ENCODE results near the gene GSDME.

The GSDME gene

GRCh38 chr7:24777806-24778205 lies 20.5 kb upstream of the GSDME start:
- no peak overlapping the region for H3K27ac ChIP-seq
- DNase-seq (ENCODE audit: low read depth, low spot score) = no peak

DNA sequence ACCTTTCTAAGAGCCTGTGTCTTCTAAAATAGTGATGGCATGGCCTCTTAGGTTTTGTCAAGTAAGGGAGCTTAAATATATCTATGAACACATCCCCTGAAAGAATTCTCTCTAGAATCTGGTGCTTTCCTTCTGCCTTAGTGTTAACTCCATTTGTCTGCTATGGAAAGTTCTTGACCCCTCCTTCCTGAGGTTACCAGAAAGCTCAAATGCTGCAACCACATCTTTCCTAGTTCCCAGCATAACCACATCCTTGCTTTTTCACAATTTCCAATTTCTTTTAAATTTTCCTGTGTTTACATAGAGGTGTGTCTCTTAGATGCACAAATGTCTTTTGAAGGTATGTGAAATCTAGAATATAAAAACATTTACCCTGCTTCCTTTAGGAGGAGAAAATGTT lies 16.4 kb upstream of the GSDME start:
- no peak overlapping the region for H3K27ac ChIP-seq
- DNase-seq (ENCODE audit: low read depth, low spot score) = no peak

- DNase-seq (ENCODE audit: low read depth, low spot score) = no peak
- H3K27ac ChIP-seq = no peak overlapping the region
Measured at GRCh38 chr7:24769851-24770250, 12.6 kb upstream of the GSDME start.

- no peak for DNase-seq (ENCODE audit: low read depth, low spot score)
- H3K27ac ChIP-seq = no peak overlapping the region
Measured at GRCh38 chr7:24769014-24769830, 12.0 kb upstream of the GSDME start.

DNA sequence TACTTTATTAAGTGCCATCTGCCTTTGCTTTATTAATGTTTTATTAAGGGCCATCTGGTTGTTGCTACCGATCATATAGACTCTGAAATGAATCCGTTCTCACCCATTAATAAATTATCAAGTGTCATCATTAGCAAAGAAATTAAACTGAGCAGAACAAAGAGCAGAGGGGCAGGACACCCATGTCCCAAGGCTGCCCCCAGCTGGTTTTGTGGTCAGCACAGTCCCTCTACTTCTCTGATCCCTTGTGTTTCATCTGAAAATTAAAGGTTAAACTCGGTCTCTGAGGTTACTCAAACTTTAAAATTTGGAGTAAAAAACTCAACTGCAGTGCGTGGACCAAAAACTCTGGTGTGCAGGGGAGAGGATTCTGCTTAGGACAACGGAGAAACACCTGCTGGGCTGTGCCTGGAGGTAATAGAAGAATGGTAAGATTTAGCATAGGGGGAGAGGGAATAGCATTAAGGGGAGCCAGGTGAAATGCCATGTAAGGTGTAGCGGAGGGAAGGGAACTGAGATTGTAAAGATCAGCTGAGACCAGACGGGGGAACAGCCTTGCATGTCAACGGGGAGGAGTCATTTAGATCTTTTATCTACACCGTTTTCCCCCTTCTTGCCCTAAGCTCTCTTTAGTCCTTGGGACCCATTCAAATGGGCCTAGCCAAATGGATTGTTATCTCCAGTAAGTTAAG lies 10.8 kb upstream of the GSDME start:
- no peak for DNase-seq (ENCODE audit: low read depth, low spot score)
- no peak overlapping the region for H3K27ac ChIP-seq

- H3K27ac ChIP-seq = no peak overlapping the region
- DNase-seq (ENCODE audit: low read depth, low spot score) = no peak
Measured at GRCh38 chr7:24764972-24765744, 7.9 kb upstream of the GSDME start.

DNA sequence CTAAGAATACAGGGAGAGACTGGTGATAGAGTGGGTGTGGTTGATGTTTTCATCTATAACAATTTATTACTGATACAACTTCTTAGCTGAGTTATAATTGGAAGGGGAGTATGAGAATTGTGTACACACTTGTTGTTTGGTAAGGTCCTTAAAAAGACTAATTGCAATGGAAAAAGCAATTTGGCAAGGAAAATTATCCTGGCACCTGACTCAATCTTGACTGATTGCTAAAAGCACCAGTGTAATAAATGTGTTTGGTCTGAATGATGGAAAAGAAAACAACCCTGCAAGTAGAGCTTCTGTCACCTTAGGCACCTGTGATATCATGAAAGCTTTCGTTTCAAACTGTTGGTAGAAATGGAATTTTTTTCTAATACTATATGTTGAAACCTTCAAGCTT lies 6.7 kb upstream of the GSDME start:
- DNase-seq (ENCODE audit: low read depth, low spot score) = no peak

DNA sequence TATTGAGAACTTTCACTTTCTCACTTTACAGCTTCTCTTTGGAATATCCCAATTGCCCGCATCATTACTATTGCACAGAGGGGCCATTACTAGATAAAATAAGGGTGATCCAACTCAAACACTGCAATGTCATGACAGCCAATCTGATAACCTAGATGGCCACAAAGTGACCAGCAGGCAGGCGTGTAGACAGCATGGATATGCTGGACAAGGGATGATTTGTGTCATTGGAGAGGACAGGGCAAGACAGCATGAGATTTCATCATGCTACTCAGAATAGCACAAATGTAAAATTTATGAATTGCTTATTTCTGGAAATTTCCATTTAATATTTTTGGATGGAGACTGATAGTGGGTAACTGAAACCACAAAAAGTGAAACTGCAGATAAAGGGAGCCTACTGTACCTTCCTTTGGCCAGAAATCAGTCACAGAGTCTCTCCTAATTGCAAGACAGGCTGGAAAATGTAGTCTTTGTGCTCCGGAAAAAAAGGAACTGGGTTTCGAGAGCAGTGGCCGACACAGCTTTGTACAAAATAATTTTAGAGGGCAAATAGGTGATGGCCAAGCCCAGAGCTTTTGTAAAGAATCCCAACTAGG lies 6.1 kb upstream of the GSDME start:
- no peak for DNase-seq (ENCODE audit: low read depth, low spot score)
- no peak overlapping the region for H3K27ac ChIP-seq

More for the DNA sequence above, 6.7 kb upstream of the GSDME start:
- no peak overlapping the region for H3K27ac ChIP-seq

GRCh38 chr7:24762771-24763170 lies 5.5 kb upstream of the GSDME start:
- DNase-seq (ENCODE audit: low read depth, low spot score) = no peak
- H3K27ac ChIP-seq = no peak overlapping the region

- DNase-seq (ENCODE audit: low read depth, low spot score) = no peak
Measured at GRCh38 chr7:24760968-24761367, 3.7 kb upstream of the GSDME start.

DNA sequence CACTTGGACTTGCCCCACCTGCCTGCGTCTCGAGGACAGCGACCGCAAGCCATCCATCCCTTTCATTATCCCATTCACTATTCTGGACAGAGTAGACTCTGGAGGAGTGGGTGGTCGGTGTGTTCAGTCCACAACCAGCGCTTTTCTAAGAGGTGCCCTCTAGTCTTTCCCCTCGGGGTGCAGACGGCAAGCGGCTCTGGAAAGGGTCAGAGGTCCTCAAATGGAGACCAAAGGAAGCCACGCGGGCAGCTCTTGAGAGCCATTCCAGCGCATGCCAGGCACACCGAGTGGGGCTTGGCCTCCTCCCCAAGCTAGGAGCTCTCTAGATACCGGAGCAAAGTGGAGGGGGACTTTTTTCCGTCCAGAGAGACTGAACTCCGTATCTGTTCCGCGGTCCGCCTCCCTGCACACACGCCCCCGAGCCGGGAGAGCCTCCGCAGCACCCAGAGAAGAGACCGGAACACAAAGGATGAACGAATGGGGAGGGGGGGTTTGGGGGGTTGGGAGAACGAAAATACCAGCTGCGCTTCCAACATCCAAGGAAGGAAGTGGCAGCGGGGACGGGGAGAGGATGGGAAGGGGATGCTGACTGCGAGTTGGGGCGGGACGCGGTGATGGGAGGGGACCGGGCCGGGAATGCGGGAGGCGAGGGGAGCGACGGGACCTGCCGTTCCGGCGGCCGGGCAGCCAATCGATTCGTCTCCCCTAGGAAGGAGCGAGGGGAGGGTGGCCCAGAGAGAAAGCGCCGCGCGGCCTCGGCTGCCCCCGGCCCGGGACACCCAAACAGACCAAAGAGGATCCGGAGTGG lies 515 bp downstream of the GSDME start:
- H3K27ac ChIP-seq = peak overlapping the region; percentile 100
- DNase-seq (ENCODE audit: low read depth, low spot score) = no peak

More at GRCh38 chr7:24760968-24761367, 3.7 kb upstream of the GSDME start:
- no peak overlapping the region for H3K27ac ChIP-seq

DNA sequence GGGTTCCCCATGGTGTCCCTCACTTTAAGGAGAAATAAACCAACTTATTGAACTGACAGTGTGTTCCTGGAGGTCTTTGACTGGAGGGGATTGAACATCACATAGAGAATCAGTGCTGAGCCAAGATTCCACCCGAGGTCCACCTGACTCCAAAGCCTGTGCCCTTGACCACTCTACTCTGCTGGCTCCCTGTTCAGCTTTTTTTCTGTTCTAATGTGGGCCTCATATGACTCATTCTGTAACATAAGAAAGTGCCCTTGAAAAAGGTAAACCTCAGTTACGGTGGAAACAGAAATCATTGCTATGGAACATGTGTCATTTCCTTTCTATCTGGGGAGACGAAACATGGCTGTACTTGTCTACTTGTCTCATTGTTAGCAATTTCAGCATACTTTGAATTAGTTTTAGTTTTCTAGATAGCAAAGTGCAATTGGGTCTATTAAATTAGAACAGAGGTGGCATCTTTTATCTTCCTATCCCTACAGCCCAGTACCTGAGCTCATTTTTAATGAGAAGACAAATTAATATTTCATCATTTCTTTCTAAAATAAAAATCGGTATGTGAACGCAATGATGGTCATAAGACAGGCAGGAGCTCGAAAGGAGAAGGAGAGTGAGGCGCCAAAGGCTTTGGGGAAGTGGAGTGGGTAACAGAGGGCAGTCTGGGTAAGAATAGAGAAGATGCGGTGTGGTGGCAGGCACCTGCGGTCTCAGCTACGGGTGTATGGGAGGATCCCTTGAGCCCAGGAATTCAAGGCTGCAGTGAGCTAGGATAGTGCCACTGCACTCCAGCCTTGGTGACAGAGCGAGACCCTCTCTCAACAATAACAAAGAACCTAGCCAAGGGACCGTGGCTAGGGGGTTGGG lies 1.5 kb downstream of the GSDME start:
- H3K27ac ChIP-seq = peak overlapping the region; percentile 100
- DNase-seq (ENCODE audit: low read depth, low spot score) = peak; percentile 90

DNA sequence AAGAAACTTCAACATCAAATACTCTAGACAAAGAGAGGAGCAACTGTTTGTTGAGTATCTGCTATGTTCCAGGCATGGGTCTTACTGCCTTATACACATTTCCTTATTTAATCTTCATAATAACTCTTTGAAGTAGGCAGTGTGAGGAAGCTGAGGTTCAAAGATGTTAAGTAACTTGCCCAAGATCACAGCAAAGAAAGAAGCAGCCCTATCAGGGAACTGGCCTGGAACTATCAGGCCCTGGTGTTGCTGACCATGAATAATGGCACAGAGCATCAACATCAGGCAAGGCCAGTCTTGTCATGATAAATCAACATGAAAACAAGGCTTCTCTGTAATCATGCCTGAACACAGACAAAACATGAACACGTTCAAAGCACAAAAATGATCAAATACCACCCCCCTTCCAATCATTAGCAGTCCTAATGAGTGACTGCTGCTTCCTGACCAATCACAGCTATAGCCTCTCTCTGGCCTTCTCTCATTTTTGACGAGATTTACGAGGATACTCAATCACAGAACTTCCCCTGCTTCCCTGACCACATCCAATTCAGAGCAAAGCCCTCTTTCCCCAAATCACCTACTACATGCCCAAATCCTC lies 2.3 kb downstream of the GSDME start:
- H3K27ac ChIP-seq = peak overlapping the region; percentile 100
- DNase-seq (ENCODE audit: low read depth, low spot score) = peak; percentile 62

DNA sequence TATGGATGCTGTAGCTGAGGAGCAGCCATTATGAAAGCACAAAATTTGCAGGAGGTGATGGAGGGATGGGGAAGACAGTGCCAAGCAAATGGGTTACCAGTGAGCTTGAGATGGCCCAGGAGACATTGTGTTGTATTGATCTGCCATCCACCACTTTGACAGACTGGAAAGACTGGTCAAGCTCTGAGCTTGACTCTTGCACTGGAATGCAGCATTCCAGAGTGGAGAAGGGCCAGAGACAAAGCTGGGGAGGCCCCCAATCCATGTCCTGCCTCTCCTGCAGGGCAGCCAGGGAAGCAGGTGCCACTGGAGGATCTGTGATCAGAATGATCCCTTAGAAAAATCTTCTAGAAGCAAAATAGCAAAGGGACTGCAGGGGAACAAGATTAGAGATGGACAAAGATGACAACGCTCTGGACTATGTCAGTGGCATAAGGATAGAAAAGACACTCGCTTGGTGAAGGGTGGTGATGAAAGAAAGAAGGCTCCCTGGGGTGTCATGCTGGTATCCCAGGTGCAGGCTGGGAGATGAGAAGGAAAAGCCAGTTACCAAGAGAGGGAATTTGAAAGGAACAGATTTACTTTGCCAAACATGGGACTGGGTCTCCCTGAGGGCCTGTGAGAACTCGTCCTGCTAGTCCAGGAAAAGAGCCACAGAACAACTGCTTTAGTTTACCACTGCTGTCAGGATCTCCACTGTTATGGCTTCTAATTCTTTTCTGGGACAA lies 5.0 kb downstream of the GSDME start:
- H3K27ac ChIP-seq = no peak overlapping the region
- DNase-seq (ENCODE audit: low read depth, low spot score) = no peak

DNA sequence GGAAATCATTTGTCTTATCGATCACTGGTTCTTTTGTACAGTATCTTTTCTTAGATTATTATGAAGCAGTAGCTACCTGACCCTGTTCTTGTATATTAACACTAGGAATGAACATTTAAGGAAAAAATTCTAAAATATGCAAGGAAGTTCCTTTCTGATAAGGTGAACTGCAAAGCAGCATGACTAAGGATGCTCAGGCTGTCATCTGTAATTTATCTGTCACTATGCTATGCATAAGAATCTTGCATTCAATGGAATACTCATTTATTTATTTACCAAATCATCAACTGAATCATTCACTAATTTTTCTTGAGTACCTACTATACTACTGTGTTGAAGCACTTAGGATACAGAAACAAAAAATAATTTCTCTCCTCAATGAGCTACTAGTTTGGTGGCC lies 5.8 kb downstream of the GSDME start:
- H3K27ac ChIP-seq = no peak overlapping the region
- DNase-seq (ENCODE audit: low read depth, low spot score) = no peak

GRCh38 chr7:24750441-24751055 lies 6.7 kb downstream of the GSDME start:
- DNase-seq (ENCODE audit: low read depth, low spot score) = no peak
- H3K27ac ChIP-seq = no peak overlapping the region

- no peak for DNase-seq (ENCODE audit: low read depth, low spot score)
- H3K27ac ChIP-seq = no peak overlapping the region
Measured at GRCh38 chr7:24748521-24748920, 8.7 kb downstream of the GSDME start.
